ENCODE measurements around the gene PDXDC1. TPM values are rescaled to one million over a fixed set of nuclear protein-coding genes. Genes with fewer than 3 reads are reported as not detected.
"Not testable (repeated sequence)": the region's sequence is repeated elsewhere in the genome, so short reads cannot be mapped to it uniquely, and the experiment has no call there.

The PDXDC1 gene
- total RNA-seq, 1 experiment from 2014 or later, result 75.9 TPM

GRCh38 chr16:15166177-15166576, 191.4 kb downstream of the PDXDC1 start:
- H3K36me3 ChIP-seq, result not testable (repeated sequence)

GRCh38 chr16:15168303-15168702, 193.5 kb downstream of the PDXDC1 start:
- H3K4me1 ChIP-seq (replicated peaks); H3K4me3 ChIP-seq; H3K27ac ChIP-seq; H3K36me3 ChIP-seq; H3K27me3 ChIP-seq (replicated peaks); H3K9me3 ChIP-seq (replicated peaks); DNase-seq (ENCODE audit: low read depth in 1 of 2, low spot score in 2 of 2): not testable (repeated sequence)

More at GRCh38 chr16:15166177-15166576, 191.4 kb downstream of the PDXDC1 start:
- DNase-seq (ENCODE audit: low read depth in 1 of 2, low spot score in 2 of 2); H3K4me3 ChIP-seq; H3K27ac ChIP-seq; H3K9me3 ChIP-seq (replicated peaks); H3K4me1 ChIP-seq (replicated peaks); H3K27me3 ChIP-seq (replicated peaks): not testable (repeated sequence)

- not testable (repeated sequence) for H3K27ac ChIP-seq; H3K9me3 ChIP-seq (replicated peaks)
Observed at GRCh38 chr16:15168953-15169652, 194.3 kb downstream of the PDXDC1 start.

GRCh38 chr16:15179909-15180308, 205.1 kb downstream of the PDXDC1 start:
- not testable (repeated sequence) for H3K4me1 ChIP-seq (replicated peaks); DNase-seq (ENCODE audit: low read depth in 1 of 2, low spot score in 2 of 2); H3K27ac ChIP-seq; H3K9me3 ChIP-seq (replicated peaks); H3K36me3 ChIP-seq; H3K4me3 ChIP-seq; H3K27me3 ChIP-seq (replicated peaks)

More at GRCh38 chr16:15168953-15169652, 194.3 kb downstream of the PDXDC1 start:
- H3K4me1 ChIP-seq (replicated peaks); DNase-seq (ENCODE audit: low read depth in 1 of 2, low spot score in 2 of 2); H3K4me3 ChIP-seq; H3K27me3 ChIP-seq (replicated peaks); H3K36me3 ChIP-seq: not testable (repeated sequence)

GRCh38 chr16:15180946-15181345, 206.1 kb downstream of the PDXDC1 start:
- H3K27ac ChIP-seq; H3K36me3 ChIP-seq; H3K9me3 ChIP-seq (replicated peaks); H3K4me3 ChIP-seq; H3K27me3 ChIP-seq (replicated peaks); DNase-seq (ENCODE audit: low read depth in 1 of 2, low spot score in 2 of 2); H3K4me1 ChIP-seq (replicated peaks): not testable (repeated sequence)

GRCh38 chr16:15184000-15184399, 209.2 kb downstream of the PDXDC1 start:
- H3K4me3 ChIP-seq; H3K4me1 ChIP-seq (replicated peaks); H3K9me3 ChIP-seq (replicated peaks); DNase-seq (ENCODE audit: low read depth in 1 of 2, low spot score in 2 of 2); H3K27ac ChIP-seq; H3K27me3 ChIP-seq (replicated peaks); H3K36me3 ChIP-seq: not testable (repeated sequence)

Other genes starting within 250 kb of the PDXDC1 start
- gene NPIPA2, start 232.5 kb upstream of the PDXDC1 start, total RNA-seq (2014; rRNA removed; shearing (Covaris generic)), result 0.13 TPM in 1 of 2 replicates, not detected in the other
- gene NOMO1, start 141.3 kb upstream of the PDXDC1 start, total RNA-seq (2014; rRNA removed; shearing (Covaris generic)), result 143 and 191 TPM in 2 replicates
- 7.3 and 14.9 TPM in 2 replicates for gene NPIPA1, start 37.6 kb upstream of the PDXDC1 start, total RNA-seq (2014; rRNA removed; shearing (Covaris generic))
- 73.9 and 93.6 TPM in 2 replicates for gene NTAN1, start 81.0 kb downstream of the PDXDC1 start, total RNA-seq (2014; rRNA removed; shearing (Covaris generic))
- 61.6 and 67.6 TPM in 2 replicates for gene RRN3, start 119.2 kb downstream of the PDXDC1 start, total RNA-seq (2014; rRNA removed; shearing (Covaris generic))